GM12878 (cell line): ENCODE results near the gene SEPSECS.

Experiments
- E2F4 ChIP-seq: IDR thresholded peaks from 2 replicates; pipeline ENCODE4 v1.6.1; 2012; ENCODE audit warnings: low read depth, low read length, improper control_type of control experiment
- POLR2A ChIP-seq: IDR thresholded peaks from 2 replicates; pipeline ENCODE4 v1.6.1; 2011; ENCODE audit warnings: low read depth, mild to moderate bottlenecking, low read length
- SMARCA5 ChIP-seq: fragments of 450-650 bp; IDR thresholded peaks from 2 replicates; pipeline ENCODE4 v1.6.1; 2017; ENCODE audit warnings: mild to moderate bottlenecking

- no peak for TF ChIP-seq POLR2A
- no peak for TF ChIP-seq SMARCA5
- TF ChIP-seq E2F4, result no peak
These were observed 1.3 kb upstream of the SEPSECS start for GRCh38 chr4:25161593-25161950.
